Large intestine (tissue), 12 donors: ENCODE measurements around the gene PAFAH1B1. TPM values are rescaled to one million over a fixed set of nuclear protein-coding genes. Genes with fewer than 3 reads are reported as not detected.
"Not testable (repeated sequence)": the region's sequence is repeated elsewhere in the genome, so short reads cannot be mapped to it uniquely, and the experiment has no call there.

Experiments used
- DNase-seq, 2 donors: peaks; one replicate each; pipeline versions ENCODE4 v3.0.0 to v3.0.0-alpha.2; 2013
- H3K27ac ChIP-seq: one replicate; pipeline ENCODE4 v1.5.1; 2013; ENCODE audit warnings: low read length
- H3K27me3 ChIP-seq: 2 replicates; pipeline ENCODE4 v1.6.1; 2013; ENCODE audit warnings: low read length; ENCODE audit not compliant: control insufficient read depth, insufficient read depth
- H3K36me3 ChIP-seq: 2 replicates; pipeline ENCODE4 v1.6.1; 2013; ENCODE audit warnings: low read length; ENCODE audit not compliant: control insufficient read depth, insufficient read depth
- H3K4me1 ChIP-seq: one replicate; pipeline ENCODE4 v1.6.1; 2013; ENCODE audit warnings: low read length; ENCODE audit not compliant: control insufficient read depth, insufficient read depth
- H3K4me3 ChIP-seq: one replicate; pipeline ENCODE4 v1.5.1; 2013; ENCODE audit warnings: low read length
- H3K9me3 ChIP-seq: one replicate; pipeline ENCODE4 v1.6.1; 2013; ENCODE audit warnings: mild to moderate bottlenecking, low read depth, low read length, moderate library complexity; ENCODE audit not compliant: control insufficient read depth
- WGBS: methylation state at CpG from one replicate; pipeline ENCODE4 v1.1.5; 2013; ENCODE audit warnings: low lambda C conversion rate; ENCODE audit not compliant: insufficient coverage; 5-methylcytosine and 5-hydroxymethylcytosine counted together
- long read RNA-seq, 11 donors: transcript quantifications; one replicate each; lab custom pipeline, GENCODE V29; 2026
- polyA plus RNA-seq: library from polyadenylated mRNA; unstranded; fragments of 120-200 nt; gene quantifications from one replicate; pipeline ENCODE4 v1.2.1, GENCODE V29; 2013

The PAFAH1B1 gene
- polyA plus RNA-seq = 107 TPM
- long read RNA-seq, donor 1, full-length matches to known transcripts = 23 of 23 reads
- long read RNA-seq, donor 1, partial matches to known transcripts = 0 of 23 reads
- long read RNA-seq, donor 1, other reads (novel, unspliced or antisense) = 0 of 23 reads
- long read RNA-seq, donor 2, full-length matches to known transcripts = 51 of 65 reads
- long read RNA-seq, donor 2, partial matches to known transcripts = 14 of 65 reads
- long read RNA-seq, donor 2, other reads (novel, unspliced or antisense) = 0 of 65 reads
- long read RNA-seq, donor 3 = 0 reads
- long read RNA-seq, donor 4, full-length matches to known transcripts = 1 of 1 reads
- long read RNA-seq, donor 4, partial matches to known transcripts = 0 of 1 reads
- long read RNA-seq, donor 4, other reads (novel, unspliced or antisense) = 0 of 1 reads
- long read RNA-seq, donor 5, full-length matches to known transcripts = 22 of 31 reads
- long read RNA-seq, donor 5, partial matches to known transcripts = 9 of 31 reads
- long read RNA-seq, donor 5, other reads (novel, unspliced or antisense) = 0 of 31 reads
- long read RNA-seq, donor 6, full-length matches to known transcripts = 33 of 40 reads
- long read RNA-seq, donor 6, partial matches to known transcripts = 7 of 40 reads
- long read RNA-seq, donor 6, other reads (novel, unspliced or antisense) = 0 of 40 reads
- long read RNA-seq, donor 7, full-length matches to known transcripts = 16 of 21 reads
- long read RNA-seq, donor 7, partial matches to known transcripts = 5 of 21 reads
- long read RNA-seq, donor 7, other reads (novel, unspliced or antisense) = 0 of 21 reads
- long read RNA-seq, donor 8, full-length matches to known transcripts = 27 of 42 reads
- long read RNA-seq, donor 8, partial matches to known transcripts = 15 of 42 reads
- long read RNA-seq, donor 8, other reads (novel, unspliced or antisense) = 0 of 42 reads
- long read RNA-seq, donor 9, full-length matches to known transcripts = 20 of 46 reads
- long read RNA-seq, donor 9, partial matches to known transcripts = 26 of 46 reads
- long read RNA-seq, donor 9, other reads (novel, unspliced or antisense) = 0 of 46 reads
- long read RNA-seq, donor 10, full-length matches to known transcripts = 30 of 30 reads
- long read RNA-seq, donor 10, partial matches to known transcripts = 0 of 30 reads
- long read RNA-seq, donor 10, other reads (novel, unspliced or antisense) = 0 of 30 reads
- long read RNA-seq, donor 11, full-length matches to known transcripts = 17 of 17 reads
- long read RNA-seq, donor 11, partial matches to known transcripts = 0 of 17 reads
- long read RNA-seq, donor 11, other reads (novel, unspliced or antisense) = 0 of 17 reads

- WGBS = no CpG with 5 or more reads among the region's 86 CpGs
- Histone ChIP-seq H3K27ac (peak within 1 kb of the TSS; percentile 98), H3K4me3 (peak within 1 kb of the TSS; percentile 98), H3K4me1 (peaks cover 7% of the 10 kb centered on the region), H3K27me3 (no peaks in the 10 kb centered on the region), H3K9me3 (peaks cover 4% of the 10 kb centered on the region), H3K36me3 (no peaks in the 10 kb centered on the region)
- DNase-seq = peak; percentile 83 to 96
These were observed at the start of gene PAFAH1B1 for GRCh38 chr17:2592971-2593820. Gene PAFAH1B1, plus strand, starts transcription at chr17:2593654. Its CDS starts 44,635 bp downstream, at chr17:2638289.

- H3K27me3 ChIP-seq = no peaks in the 10 kb centered on the region
- H3K9me3 ChIP-seq = no peaks in the 10 kb centered on the region
- no CpG with 5 or more reads among the region's 7 CpGs for WGBS
- H3K36me3 ChIP-seq = no peaks in the 10 kb centered on the region
- H3K4me3 ChIP-seq = no peak overlapping the region
- DNase-seq = peak; percentile 85 to 93
- peaks cover 21% of the 10 kb centered on the region for H3K4me1 ChIP-seq
- H3K27ac ChIP-seq = peak overlapping the region; percentile 72
These were observed 48.1 kb upstream of the PAFAH1B1 start for GRCh38 chr17:2545393-2545792.

GRCh38 chr17:2547176-2547575, 46.3 kb upstream of the PAFAH1B1 start:
- DNase-seq = peak; percentile 9 to 50
- Histone ChIP-seq H3K4me3 (no peak overlapping the region), H3K36me3 (no peaks in the 10 kb centered on the region), H3K9me3 (no peaks in the 10 kb centered on the region), H3K4me1 (peaks cover 21% of the 10 kb centered on the region), H3K27ac (no peak overlapping the region), H3K27me3 (peaks cover 6% of the 10 kb centered on the region)
- WGBS = no CpG with 5 or more reads among the region's 9 CpGs

GRCh38 chr17:2548026-2548425, 45.4 kb upstream of the PAFAH1B1 start:
- not testable (repeated sequence) for DNase-seq, H3K27me3 ChIP-seq, H3K27ac ChIP-seq, H3K4me3 ChIP-seq, H3K36me3 ChIP-seq, H3K9me3 ChIP-seq
- WGBS = no CpG with 5 or more reads among the region's 9 CpGs
- peaks cover 16% of the 10 kb centered on the region for H3K4me1 ChIP-seq

- no peaks in the 10 kb centered on the region for H3K9me3 ChIP-seq
- DNase-seq = no peak
- H3K27ac ChIP-seq = no peak overlapping the region
- no peaks in the 10 kb centered on the region for H3K36me3 ChIP-seq
- peaks cover 7% of the 10 kb centered on the region for H3K27me3 ChIP-seq
- no peak overlapping the region for H3K4me3 ChIP-seq
- peaks cover 16% of the 10 kb centered on the region for H3K4me1 ChIP-seq
- 100% methylated on average over 1 of the region's 8 CpGs for WGBS
These were observed 43.9 kb upstream of the PAFAH1B1 start for GRCh38 chr17:2549392-2550211.

- Histone ChIP-seq H3K4me3 (no peak overlapping the region), H3K27ac (no peak overlapping the region), H3K9me3 (no peaks in the 10 kb centered on the region), H3K27me3 (peaks cover 7% of the 10 kb centered on the region), H3K4me1 (peaks cover 4% of the 10 kb centered on the region), H3K36me3 (no peaks in the 10 kb centered on the region)
- DNase-seq = no peak
- WGBS = 100% methylated on average over 1 of the region's 10 CpGs
These were observed 42.0 kb upstream of the PAFAH1B1 start for GRCh38 chr17:2551493-2551892.

GRCh38 chr17:2551928-2552327, 41.5 kb upstream of the PAFAH1B1 start:
- Histone ChIP-seq H3K9me3 (no peaks in the 10 kb centered on the region), H3K4me1 (peaks cover 4% of the 10 kb centered on the region), H3K27me3 (peaks cover 7% of the 10 kb centered on the region), H3K4me3 (no peak overlapping the region), H3K36me3 (no peaks in the 10 kb centered on the region), H3K27ac (no peak overlapping the region)
- no peak for DNase-seq
- 17% methylated on average over 2 of the region's 9 CpGs for WGBS

- DNase-seq = no peak
- Histone ChIP-seq H3K27ac (no peak overlapping the region), H3K9me3 (no peaks in the 10 kb centered on the region), H3K27me3 (no peaks in the 10 kb centered on the region), H3K36me3 (no peaks in the 10 kb centered on the region), H3K4me3 (no peak overlapping the region), H3K4me1 (no peaks in the 10 kb centered on the region)
- WGBS = 100% methylated on average over 3 of the region's 5 CpGs
These were observed 32.8 kb upstream of the PAFAH1B1 start for GRCh38 chr17:2560658-2561057.
